ENCODE measurements around the gene RPS6KB1.

GRCh38 chr17:59890720-59891119 lies 2.2 kb upstream of the RPS6KB1 start:
- no peak for TF ChIP-seq GABPA (IDR thresholded peaks at IDR 0.05; ENCODE audit: low read depth)
- TF ChIP-seq CTCF (IDR thresholded peaks at IDR 0.05; ENCODE audit: insufficient read depth, low read length), result no peak
